ENCODE measurements around the gene GPR39. TPM values are rescaled to one million over a fixed set of nuclear protein-coding genes. Genes with fewer than 3 reads are reported as not detected.

The GPR39 gene
- total RNA-seq, 1 experiment from 2014 or later = 9.0 TPM

DNA sequence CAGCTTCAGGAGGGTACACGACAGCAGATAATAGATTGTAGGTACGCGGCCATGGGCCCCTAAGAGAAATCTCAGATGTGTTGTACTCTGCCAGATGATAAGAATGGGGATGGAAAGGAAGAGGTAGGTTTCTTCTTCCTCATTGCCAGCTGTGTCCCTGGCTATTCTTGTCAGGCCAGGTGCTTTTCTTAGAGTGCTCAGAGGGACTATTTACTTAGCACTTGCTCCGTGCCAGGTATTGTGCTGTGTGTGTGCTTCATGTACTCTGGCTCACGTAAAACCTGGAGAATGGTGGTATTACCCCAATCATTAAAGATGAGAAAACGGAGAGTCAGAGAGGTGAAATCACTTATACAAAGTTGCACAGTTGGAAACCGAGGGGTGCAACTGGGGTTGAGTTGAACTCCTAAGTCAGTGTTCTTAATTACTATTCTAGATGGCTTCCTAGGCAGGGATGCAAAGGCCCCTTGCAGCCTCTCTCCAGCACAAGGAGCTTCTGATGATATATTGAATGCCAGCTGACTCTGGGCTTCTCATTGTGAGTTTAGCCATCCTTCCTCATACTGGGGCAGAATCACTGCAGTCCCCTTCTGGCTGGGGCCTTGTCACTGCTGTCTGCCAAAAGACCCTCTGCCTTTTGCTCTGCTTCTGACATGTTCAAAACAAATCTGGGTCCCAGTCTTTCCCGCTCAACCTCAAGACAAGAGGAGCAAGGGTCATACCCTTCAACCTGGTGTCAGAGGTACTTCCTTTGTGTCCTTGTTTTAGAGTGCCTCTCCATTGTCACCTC is 192.7 kb downstream of the GPR39 start:
- POLR2A ChIA-PET = no interaction called here
- H3K9me3 ChIP-seq (ENCODE audit: control insufficient read depth, insufficient read depth, low read depth, low read length) = no peaks in the 10 kb centered on the region
- no peaks in the 10 kb centered on the region for H3K4me1 ChIP-seq (ENCODE audit: control insufficient read depth, insufficient read depth, low read length)
- DNase-seq (ENCODE audit: low read depth, low spot score) = no peak
- H3K4me3 ChIP-seq (ENCODE audit: low read depth in 2 of 2, low read length in 2 of 2) = no peak overlapping the region
- no peaks in the 10 kb centered on the region for H3K27me3 ChIP-seq (ENCODE audit: control insufficient read depth, insufficient read depth, low read length)
- no peak for ATAC-seq
- H3K36me3 ChIP-seq (ENCODE audit: control insufficient read depth, insufficient read depth, low read length) = no peaks in the 10 kb centered on the region
- H3K27ac ChIP-seq (ENCODE audit: low read length) = no peak overlapping the region
- intact Hi-C loops (cut with micrococcal nuclease; ENCODE audit: unreplicated experiment) = no loop called here
- CTCF ChIA-PET = no interaction called here
- in situ Hi-C loops (cut with HindIII; ENCODE audit: low pct_unique_long_range_greater_than_20kb, low sequenced_read_pairs) = no loop called here
- TF ChIP-seq, protein P1, sequence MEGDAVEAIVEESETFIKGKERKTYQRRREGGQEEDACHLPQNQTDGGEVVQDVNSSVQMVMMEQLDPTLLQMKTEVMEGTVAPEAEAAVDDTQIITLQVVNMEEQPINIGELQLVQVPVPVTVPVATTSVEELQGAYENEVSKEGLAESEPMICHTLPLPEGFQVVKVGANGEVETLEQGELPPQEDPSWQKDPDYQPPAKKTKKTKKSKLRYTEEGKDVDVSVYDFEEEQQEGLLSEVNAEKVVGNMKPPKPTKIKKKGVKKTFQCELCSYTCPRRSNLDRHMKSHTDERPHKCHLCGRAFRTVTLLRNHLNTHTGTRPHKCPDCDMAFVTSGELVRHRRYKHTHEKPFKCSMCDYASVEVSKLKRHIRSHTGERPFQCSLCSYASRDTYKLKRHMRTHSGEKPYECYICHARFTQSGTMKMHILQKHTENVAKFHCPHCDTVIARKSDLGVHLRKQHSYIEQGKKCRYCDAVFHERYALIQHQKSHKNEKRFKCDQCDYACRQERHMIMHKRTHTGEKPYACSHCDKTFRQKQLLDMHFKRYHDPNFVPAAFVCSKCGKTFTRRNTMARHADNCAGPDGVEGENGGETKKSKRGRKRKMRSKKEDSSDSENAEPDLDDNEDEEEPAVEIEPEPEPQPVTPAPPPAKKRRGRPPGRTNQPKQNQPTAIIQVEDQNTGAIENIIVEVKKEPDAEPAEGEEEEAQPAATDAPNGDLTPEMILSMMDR (IDR thresholded peaks at IDR 0.05) = no peak
- no peak for TF ChIP-seq TCF7L2 (IDR thresholded peaks at IDR 0.05; ENCODE audit: low read depth, low read length)
- TF ChIP-seq SIN3A (IDR thresholded peaks at IDR 0.05; ENCODE audit: borderline replicate concordance, insufficient read depth, low read depth, low read length) = no peak
- no peak for TF ChIP-seq POLR2AphosphoS5 (IDR thresholded peaks at IDR 0.05; ENCODE audit: low read depth, low read length)
- TF ChIP-seq, protein P2, sequence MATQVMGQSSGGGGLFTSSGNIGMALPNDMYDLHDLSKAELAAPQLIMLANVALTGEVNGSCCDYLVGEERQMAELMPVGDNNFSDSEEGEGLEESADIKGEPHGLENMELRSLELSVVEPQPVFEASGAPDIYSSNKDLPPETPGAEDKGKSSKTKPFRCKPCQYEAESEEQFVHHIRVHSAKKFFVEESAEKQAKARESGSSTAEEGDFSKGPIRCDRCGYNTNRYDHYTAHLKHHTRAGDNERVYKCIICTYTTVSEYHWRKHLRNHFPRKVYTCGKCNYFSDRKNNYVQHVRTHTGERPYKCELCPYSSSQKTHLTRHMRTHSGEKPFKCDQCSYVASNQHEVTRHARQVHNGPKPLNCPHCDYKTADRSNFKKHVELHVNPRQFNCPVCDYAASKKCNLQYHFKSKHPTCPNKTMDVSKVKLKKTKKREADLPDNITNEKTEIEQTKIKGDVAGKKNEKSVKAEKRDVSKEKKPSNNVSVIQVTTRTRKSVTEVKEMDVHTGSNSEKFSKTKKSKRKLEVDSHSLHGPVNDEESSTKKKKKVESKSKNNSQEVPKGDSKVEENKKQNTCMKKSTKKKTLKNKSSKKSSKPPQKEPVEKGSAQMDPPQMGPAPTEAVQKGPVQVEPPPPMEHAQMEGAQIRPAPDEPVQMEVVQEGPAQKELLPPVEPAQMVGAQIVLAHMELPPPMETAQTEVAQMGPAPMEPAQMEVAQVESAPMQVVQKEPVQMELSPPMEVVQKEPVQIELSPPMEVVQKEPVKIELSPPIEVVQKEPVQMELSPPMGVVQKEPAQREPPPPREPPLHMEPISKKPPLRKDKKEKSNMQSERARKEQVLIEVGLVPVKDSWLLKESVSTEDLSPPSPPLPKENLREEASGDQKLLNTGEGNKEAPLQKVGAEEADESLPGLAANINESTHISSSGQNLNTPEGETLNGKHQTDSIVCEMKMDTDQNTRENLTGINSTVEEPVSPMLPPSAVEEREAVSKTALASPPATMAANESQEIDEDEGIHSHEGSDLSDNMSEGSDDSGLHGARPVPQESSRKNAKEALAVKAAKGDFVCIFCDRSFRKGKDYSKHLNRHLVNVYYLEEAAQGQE (IDR thresholded peaks at IDR 0.05; ENCODE audit: insufficient read depth in 1 of 2, low read depth in 2 of 2, low read length in 1 of 2) = no peak
- no TSS peak for BruUV-seq (replicated peaks)

DNA sequence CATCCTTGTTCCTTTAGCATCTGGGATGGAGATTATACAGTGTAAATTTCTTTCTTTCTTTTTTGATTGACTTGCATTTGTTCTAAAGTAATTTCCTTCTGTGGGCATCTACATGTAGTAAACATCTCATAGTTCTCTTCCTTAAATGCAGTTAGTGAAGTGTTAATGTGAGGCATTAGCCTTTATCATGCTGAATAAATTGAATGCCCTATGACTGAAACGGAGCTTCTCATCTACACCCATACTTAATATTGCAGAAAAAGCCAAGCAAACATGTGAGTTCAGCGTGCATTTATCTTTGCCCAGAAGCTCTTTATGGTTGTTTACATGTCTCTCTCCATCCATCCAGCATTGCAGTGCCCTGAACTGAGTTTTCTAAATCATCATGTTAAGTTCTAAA is 195.1 kb downstream of the GPR39 start:
- TF ChIP-seq SIN3A (IDR thresholded peaks at IDR 0.05; ENCODE audit: borderline replicate concordance, insufficient read depth, low read depth, low read length) (no peak), TCF7L2 (IDR thresholded peaks at IDR 0.05; ENCODE audit: low read depth, low read length) (no peak), POLR2AphosphoS5 (IDR thresholded peaks at IDR 0.05; ENCODE audit: low read depth, low read length) (no peak)
- TF ChIP-seq, protein P1 (IDR thresholded peaks at IDR 0.05) = no peak
- TF ChIP-seq, protein P2 (IDR thresholded peaks at IDR 0.05; ENCODE audit: insufficient read depth in 1 of 2, low read depth in 2 of 2, low read length in 1 of 2) = no peak

More for the DNA sequence above, 195.1 kb downstream of the GPR39 start:
- H3K27me3 ChIP-seq (ENCODE audit: control insufficient read depth, insufficient read depth, low read length) = no peaks in the 10 kb centered on the region
- no peak overlapping the region for H3K4me3 ChIP-seq (ENCODE audit: low read depth in 2 of 2, low read length in 2 of 2)
- BruUV-seq (replicated peaks) = no TSS peak
- ChIA-PET CTCF (no interaction called here), POLR2A (no interaction called here)
- in situ Hi-C loops (cut with HindIII; ENCODE audit: low pct_unique_long_range_greater_than_20kb, low sequenced_read_pairs) = no loop called here
- DNase-seq (ENCODE audit: low read depth, low spot score) (no peak), ATAC-seq (no peak)
- no peak overlapping the region for H3K27ac ChIP-seq (ENCODE audit: low read length)
- intact Hi-C loops (cut with micrococcal nuclease; ENCODE audit: unreplicated experiment) = no loop called here
- no peaks in the 10 kb centered on the region for H3K36me3 ChIP-seq (ENCODE audit: control insufficient read depth, insufficient read depth, low read length)
- no peaks in the 10 kb centered on the region for H3K4me1 ChIP-seq (ENCODE audit: control insufficient read depth, insufficient read depth, low read length)
- H3K9me3 ChIP-seq (ENCODE audit: control insufficient read depth, insufficient read depth, low read depth, low read length) = no peaks in the 10 kb centered on the region

Data from Panc1 (cell line).